Activated CD4-positive, alpha-beta T cell treated with anti-CD3 and anti-CD28 coated beads, Interleukin-2, amount 50 U/mL, for 1 hour (primary cell): ENCODE results near the gene E4F1.
"Not testable (repeated sequence)": the region's sequence is repeated elsewhere in the genome, so short reads cannot be mapped to it uniquely, and the experiment has no call there.

Experiments used
- DNase-seq: peaks from one replicate; pipeline ENCODE4 v3.0.0-alpha.2; 2020

E4F1 gene

DNA sequence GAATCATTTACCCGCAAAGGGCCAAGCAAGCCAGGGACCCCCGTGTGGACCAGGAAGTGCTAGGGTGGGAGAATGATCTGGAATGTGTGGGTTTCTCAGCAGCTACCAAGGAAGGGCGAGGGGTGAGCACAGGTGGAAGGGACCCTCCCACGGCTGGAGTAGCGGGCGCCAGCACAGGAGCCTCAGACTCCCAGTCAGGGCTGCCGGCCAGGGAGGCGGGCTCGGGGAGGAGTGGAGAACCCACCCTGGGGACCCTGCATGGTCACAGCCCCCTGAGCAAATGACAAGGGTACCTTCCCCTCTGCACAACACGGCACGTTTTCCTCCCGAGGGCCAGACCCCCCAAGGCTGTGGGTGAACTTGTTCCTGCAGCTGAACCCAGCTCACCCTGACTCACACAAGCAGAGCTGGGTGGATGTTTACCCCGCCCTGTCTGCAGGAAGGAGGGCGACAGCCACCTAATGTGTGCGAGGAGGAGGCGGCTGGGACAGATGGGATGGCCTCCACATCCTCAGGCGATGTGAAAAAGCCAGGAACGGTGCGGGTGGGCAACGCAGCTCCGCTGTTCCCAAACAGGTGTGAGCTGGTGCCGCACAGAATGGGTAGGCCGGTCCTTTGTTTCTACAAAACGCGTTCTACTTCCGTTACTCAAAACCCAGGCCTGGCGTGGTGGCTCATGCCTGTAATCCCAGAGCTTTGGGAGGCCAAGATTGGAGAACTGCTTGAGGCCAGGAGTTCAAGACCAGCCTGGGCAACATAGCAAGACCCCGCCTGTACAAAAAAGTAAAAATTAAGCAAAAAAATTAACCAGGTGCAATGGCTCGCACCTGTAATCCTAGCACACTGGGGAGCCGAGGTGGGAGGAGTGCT, 21.8 kb downstream of the E4F1 start:
- no peak for DNase-seq

DNA sequence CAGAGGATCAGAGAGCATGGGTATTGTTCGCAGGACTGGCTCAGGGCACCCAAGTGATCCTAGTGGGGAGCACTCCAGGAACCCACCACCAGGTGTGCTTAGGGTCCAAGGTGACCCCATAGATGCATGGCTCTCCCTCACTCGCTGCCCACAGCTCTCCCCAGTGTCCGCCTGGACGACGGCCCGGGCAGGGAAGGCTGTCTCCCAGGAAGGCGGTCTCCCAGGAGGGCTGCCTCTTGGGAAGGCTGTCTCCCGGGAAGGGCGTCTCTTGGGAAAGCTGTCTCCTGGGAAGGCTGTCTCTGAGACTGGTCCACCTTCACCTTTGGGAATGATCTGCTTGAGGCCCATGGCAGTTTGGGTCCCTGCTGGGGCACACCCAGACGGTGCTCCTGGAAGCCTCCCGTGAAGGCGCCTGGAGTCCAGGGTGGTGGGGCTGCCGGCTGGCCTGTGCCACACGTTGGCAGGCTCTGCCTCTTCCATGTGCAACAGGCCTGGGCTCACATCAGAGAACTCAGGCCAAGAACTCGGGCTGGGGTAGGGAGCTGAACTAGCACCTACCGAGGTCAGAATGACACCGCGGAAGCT, 23.0 kb downstream of the E4F1 start:
- DNase-seq = no peak

DNA sequence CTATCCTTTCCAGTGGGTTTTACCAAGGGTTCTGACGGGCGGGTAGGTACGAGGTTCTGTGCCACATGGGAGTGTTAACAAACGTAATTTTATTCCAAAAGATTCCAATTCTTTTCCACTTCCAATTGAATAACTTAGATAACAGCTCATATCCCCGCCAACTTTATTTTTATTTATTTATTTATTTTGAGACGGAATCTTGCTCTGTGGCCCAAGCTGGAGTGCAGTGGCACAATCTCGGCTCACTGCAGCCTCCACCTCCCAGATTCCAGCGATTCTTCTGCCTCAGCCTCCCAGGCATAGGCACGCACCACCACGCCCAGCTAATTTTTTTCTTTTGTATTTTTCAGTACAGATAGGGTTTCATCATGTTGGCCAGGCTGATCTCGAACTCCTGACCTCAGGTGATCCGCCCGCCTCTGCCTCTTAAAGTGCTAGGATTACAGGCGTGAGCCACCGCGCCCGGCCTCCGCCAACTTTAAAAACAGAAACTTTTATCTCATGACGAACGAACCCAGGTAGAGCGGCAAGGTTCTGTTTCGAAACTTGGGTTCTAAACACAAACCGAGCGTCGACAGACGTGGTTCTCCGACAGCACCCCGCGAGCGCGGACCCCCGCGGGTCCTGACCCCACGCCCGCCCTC, 27.4 kb downstream of the E4F1 start:
- DNase-seq = peak; percentile 46

DNA sequence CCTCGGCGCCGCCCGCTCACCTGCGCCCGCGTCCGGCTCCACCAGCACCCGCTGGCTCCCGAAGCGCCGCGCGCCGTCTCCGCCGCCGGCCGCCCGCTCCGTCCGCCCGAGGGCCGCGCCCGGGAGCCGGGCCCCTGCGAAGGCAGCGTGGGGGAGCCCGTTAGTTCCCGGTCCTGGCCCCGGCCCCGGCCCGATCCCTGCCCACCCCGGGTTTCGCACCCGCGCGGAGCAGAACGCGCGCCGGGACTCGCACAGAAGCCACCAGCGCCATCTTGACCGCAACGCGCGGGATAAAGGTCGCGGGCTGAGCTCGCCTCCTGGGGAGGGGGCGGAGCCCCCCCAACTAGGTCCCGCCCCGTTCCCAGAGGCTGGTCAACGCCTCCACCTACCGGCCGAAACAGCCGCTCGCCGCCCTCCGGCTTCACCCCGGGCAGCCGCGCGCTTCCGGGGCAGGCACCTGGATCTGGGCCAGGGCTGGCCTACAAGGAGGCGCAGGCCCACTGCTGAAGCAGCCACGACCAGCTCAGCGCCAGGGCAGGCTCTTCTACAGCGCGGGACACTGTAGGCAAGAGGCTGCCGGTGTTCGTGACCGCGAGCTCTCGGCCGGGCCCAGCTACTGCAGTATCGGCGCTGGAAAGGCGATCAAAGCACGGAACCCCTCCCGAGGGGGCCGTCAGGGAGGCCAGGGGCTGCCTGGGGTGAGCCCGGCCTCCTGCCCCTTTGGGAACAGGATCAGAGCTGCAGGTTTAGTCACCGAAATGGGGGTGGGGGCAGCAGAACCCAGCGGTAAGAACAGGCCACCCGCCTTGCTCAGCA, 28.1 kb downstream of the E4F1 start, which contains the start of gene ECI1:
Gene ECI1, minus strand, starts transcription at position 292 of the 816 bp plus-strand sequence. Its CDS starts 21 bp downstream, at position 271.
- DNase-seq = peak; percentile 68

DNA sequence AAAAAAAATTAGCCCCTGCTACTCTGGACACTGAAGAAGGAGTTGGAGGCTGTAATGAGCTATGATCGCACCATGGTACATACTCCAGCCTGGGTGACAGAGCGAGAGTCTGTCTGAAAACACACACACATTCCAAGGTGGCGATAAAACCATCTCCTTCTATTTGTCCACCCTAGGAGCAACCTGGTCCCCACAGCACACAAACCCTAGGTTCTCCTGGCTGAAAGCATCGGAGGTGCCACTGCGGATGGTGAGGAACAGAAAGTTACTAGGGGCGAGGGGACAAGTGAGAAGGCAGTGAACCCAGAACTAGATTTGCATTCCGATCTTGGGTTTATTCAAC, 29.4 kb downstream of the E4F1 start:
- DNase-seq = no peak

DNA sequence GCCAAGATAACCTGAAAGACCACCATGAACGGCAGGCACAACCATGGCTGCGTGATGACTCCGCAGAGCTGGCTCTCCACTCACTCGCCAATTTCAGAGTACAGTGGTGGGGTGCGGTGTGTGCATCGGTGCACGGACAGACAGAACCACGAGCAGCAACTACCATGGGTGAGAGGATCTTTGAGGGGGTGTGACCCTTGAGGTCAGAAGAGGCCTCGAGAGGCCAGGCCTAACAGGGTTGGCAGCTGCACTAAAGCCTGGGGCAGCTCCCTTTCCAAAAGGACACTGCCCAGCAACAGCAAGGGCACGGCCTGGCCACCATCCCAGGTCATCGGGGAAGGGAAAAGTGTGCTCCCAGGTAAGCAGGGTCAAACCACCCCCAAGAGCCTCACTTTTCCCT, 29.9 kb downstream of the E4F1 start:
- DNase-seq = no peak

DNA sequence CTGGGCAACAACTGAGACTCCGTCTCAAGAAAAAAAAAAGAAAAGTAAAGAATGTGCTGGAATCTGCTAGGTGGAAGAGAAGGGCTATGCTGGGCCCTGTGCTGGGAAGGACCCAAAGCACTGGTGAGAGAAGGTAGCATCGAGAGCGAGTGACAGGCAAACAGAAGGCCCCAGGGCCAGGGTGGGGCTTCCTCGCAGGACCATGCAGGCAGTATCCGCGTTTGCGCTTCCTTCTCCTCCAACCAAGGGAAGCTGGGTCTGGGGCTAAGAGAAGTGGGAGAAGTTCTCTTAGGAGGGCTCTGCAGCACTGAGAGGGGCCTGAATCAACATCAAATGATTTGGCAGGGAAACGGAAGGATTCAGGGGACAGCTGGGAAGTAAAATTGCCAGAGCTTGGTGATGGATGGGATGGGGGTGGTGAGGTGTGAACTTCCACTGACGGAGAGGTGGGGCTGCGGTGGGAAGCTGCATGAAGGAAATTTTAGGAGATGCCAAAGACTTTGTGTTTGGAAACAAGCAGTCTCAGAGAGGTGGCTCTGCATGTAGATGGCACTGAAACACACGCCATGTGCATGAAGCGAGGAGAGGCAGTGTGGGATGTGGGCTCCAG, 33.2 kb downstream of the E4F1 start:
- no peak for DNase-seq

DNA sequence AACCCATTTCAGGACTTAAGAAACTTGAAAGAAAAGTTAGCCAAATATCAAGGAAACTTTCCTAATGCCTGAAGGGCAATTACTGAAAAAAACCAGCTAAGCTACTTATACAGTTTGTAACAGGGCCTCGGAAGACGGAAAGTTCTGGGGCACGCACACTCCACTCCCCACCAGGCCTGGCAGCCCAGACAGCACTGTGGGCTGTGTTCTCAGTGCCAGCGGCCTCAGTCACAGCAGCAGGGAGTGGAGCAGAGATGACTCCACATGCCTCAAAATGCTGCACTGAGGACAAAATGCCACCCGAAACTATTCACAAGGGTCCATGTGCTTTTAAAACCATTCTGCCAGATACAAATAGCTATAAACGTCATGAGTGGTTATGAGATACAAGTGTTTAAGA, 34.3 kb downstream of the E4F1 start:
- DNase-seq = no peak

DNA sequence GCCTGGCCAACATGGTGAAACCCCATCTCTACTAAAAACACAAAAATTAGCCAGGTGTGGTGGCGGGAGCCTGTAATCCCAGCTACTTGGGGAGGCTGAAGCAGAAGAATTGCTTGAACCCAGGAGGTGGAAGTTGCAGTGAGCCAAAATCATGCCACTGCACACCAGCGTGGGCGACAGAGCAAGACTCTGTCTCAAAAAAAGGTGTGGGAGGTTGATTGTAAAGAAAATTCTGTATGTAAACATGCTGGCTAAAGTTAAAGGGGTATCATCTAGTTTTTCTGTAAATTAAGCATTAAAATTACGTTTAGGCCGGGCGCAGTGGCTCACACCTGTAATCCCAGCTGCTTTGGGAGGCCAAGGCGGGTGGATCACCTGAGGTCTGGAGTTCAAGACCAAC, 35.1 kb downstream of the E4F1 start:
- not testable (repeated sequence) for DNase-seq

DNA sequence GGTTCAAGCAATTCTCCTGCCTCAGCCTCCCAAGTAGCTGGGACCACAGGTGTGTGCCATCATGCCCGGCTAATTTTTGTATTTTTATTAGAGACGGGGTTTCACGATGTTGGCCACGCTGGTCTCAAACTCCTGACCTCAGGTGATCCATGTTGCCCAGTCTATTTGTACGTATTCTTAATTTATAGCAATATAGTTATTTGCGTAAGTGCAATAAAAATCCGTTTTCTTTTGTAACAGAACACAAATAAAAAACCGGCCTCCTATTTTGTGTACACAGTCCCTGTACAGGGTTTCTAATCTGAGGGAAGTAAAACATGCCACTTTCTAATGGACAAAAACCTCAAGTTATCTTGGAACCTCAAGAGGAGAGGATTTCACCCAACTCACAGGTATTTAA, 36.9 kb downstream of the E4F1 start:
- DNase-seq = no peak

DNA sequence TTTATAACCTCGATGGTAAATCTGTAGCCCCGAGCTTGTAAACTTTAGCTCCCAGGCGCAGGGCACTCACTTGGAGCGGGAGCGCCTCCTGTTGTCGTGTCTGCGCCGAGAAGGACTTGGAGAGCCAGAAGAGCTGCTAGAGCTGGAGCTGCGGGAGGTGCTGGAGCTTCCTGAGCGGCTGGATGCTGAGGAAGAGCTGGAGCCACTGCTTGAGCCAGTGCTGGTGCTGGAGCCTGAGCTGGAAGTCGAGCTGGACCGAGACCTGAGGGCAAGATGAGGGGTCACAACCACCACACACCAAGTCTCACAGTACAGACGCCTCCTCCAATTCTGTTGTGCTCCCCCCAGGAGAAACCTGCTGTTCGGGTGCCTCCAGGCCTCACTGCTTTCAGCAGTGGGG, 39.6 kb downstream of the E4F1 start:
- not testable (repeated sequence) for DNase-seq

DNA sequence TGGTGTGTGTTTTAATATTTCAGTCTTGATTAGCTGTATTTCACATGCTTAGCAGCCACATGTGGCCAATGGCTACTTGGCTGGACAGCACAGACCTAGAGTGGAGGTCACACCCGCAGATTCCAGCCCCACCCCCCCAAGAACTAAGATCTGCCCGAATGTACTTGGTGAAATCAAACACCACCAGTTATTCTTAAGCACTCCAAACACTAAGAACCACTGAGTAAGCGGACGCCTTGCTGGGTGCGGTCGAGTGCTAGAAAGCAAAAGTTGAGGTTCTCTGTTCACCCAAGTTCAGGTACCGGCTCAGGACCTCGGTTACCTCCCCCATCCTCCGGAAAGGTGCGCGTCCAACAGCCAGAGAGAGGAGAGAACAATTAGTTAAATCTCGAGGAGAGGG, 43.5 kb downstream of the E4F1 start:
- DNase-seq = not testable (repeated sequence)

DNA sequence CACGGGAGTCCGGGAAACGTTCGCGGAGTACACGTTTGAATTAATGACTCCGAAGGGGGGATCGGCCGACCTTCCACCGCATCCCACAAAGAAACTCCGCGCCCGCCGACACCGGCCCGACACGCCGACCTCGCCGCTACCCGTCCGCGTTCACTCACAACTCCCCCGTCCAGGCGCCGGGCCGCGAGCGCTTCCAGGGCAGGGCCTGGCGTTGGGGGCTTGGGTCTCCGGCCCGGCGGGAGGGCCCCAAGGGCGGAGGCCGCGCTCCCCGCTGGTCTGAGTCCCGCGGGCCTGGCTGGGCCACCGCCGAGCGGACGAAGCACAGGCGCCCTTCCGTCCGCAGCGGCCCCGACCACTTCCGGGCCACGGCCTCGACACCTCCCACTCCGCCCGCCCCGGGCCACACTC, 44.1 kb downstream of the E4F1 start:
- peak; percentile 20 for DNase-seq

DNA sequence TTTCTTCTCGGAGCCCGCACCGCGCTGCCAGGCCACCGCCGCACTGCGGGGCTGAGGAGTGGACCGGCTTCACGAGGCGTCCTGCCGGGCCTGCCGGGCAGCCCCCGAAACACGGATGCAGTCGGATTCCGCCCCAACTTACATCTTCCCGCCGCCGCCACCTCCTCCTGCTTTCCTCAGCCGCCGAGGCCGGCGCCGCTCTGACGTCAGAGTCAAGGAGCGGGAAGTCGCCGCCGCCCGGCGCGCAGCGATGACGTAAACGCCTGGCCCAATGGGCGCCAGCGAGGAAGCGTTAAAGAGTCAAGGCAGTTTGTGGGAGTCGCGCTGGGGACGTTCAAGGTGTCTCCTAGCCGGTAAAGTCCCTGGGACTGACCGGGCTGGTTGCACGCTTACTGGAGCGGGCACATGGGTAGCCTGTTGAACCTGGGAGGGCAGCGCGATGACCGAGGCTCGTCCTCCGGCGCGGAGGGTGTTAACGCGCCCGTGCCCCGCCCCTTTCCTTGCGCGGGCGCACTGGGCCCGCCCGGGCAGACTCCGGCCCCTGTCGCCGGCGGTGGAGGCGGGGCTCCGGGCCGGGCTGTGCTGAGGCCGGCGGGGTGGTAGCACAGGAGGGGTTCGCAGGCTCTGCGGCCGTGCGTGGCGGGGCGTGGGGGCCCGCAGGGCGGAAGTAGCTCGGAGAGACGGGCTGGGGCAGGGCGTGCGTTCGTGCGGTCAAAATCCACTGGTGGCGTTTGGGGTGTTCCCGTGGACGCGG, 44.7 kb downstream of the E4F1 start, which contains the start of gene RNPS1:
Gene RNPS1, minus strand, starts transcription at position 214 of the 754 bp plus-strand sequence. CDS start 3,483 bp downstream, outside the sequence.
- peak; percentile 96 for DNase-seq

DNA sequence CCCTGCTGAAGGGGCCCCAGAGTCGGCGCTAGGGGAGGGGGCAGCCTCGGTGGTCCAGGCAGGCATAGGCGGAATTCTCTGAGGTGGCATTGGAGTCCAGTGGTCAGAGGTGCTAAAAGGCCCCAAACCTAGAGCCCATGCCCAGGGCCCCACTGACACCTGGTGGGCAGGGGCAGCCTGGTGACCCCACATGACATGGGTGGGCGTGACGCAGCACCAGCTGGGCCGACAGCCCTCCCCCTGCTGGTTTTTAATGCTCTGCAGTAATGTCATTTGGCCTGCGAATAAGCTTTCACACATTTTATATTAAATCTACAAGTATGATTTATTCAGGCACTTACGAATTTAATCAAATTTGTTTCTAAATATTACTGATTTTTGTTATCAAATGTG, 46.7 kb downstream of the E4F1 start:
- DNase-seq = no peak

DNA sequence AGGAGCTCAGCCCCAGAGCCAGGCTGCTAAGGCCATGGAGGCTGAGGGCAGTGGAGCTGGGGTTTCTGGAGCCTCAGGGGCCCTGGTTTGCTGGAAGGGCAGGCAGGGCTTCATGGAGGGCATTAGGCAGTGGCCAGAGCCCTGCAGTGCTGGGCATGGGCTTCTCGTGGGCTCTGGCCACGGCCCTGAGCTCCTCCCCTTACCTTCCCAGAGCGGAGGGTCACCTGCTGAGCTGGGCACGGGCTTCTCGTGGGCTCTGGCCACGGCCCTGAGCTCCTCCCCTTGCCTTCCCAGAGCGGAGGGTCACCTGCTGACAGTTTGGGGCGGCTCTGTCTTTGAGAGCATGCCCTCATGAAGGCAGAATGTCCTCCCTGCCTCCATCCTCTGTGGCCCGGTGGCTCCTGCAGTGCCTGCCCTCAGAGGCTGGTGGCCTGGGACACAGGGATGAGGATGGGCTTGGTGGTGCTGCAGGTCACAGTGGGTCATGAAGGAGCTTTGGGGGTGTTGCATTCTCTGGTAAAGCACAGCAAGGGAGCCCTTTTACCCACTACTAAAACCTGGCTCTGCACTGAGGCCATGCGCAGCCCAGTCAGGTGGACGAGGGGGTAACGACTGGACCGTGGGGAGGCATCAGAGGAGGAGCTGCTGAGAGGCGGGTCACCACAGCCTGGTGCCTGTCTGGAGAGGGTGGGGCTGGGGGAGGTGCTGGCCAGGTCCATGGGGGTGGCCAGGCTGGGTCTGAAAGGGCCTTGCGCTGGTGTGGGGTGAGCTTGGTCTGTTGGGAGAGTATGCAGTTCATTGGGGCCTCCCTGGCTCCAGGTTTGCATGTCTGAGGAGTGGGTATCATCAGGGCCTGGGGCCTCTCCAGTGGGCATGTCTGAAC, 47.4 kb downstream of the E4F1 start:
- no peak for DNase-seq

DNA sequence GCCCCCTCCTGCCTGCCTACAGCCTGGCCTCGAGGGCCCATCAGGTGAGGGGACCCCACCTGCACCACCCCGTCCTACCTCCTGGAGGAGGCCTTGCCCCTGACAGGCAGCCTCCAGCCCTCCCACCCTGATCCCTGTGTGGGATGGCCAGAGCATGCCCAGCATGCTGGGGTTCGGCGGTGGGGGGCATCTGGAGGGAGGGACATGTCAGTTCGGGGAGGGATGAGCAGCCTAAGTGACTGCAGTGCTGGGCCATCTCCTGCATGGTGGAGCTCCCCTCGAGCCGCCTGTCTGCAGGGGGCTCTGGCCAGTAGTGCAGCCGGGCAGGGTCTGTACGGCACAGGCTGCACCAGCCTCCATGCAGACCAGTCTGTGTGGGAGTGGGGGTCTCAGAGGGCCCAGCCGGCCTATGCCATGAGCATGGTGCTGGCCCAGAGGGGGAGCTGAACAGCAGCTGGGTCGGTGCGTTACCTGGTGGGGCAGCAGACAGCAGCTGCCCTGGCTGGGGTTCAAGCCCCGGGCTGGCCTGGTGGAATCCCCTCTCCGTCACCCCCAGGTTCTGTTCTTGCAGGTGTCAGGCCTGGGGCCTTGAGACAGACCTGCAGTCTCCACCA, 48.6 kb downstream of the E4F1 start:
- DNase-seq = no peak

DNA sequence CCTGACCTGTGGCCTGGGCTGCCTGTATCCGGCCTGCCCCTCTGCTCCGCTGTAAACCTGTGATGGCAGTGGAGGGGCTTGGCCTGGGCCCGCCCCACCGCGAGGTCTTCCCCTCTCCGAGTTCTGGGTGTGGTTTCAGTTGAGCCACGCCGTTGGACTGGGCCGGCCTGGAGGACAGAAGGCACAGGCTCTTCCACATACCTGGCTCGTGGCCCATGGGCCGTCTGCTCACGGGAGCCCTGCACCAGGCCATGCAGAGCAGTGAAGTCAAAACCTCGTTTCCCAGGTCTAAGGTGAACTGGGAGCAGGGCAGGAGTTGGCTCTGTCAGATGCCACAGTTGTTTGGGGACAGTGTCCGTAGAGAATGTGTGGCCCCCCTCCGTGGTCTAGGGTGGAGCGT, 50.1 kb downstream of the E4F1 start:
- DNase-seq = no peak

DNA sequence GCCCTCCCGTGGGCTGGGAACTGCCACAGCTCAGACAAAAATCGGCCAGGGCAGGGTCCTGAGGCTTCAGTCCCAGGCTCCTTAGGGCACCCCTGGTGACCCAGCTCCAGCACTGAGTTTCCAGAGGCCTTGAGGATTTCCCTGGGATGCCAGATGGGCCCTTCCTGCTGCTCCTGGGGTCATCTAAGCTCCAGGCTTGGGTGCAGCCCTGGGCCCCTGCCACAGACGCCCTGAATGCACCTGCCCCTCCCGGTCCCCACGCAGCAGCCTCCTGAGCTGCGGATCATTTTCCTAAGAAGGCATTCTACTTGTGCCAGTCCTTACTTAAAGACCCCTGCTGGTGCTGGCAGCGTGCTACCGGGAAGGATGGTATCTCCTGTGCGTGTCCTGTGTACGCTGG, 50.5 kb downstream of the E4F1 start:
- DNase-seq = no peak
